PC-9 (cell line): ENCODE data around the gene F5.

Source experiments
- CTCF ChIP-seq: fragments of 200-600 bp; sonication (generic); conservative IDR thresholded peaks from 2 replicates; pipeline ENCODE4 v1.6.1; 2017; ENCODE audit warnings: mixed run types, antibody characterized with exemption, mild to moderate bottlenecking, moderate library complexity
- EZH2 ChIP-seq: fragments of 200-600 bp; sonication (generic); IDR thresholded peaks from 2 replicates; pipeline ENCODE4 v1.8.0; 2017; ENCODE audit warnings: antibody characterized with exemption, low read depth

DNA sequence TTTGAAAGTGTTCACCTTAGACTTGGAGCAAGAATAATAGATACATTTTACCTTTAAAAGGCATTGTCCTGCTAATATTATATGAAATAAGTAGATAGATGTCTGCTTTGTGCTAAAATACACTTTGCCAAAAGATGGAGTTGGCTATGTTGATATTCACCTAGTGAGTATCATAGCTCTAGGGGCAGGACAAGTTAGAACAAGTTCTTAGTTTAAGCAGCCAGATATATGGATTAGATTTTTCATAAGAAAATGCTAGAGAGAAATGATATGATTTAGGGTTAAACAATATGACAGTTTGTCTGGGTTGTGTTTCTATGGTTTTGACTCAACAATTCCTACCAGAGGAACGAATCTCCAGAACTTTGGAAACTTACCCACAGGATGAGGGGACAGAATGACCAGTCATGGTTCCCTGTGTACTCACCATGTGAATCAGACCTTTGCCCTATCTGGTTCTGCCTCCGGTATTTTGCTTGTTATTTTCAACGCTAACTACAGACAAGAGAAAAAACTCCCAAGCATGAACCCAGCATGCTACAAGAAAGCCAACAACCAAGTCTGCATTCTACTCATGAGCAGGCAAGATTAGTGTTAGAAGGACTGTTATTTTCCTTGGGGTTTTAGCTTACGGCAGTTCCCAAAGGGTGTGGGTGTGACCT lies 1.7 kb downstream of the F5 start:
- TF ChIP-seq CTCF, result no peak
- TF ChIP-seq EZH2, result no peak
